ENCODE data around the gene ZNF569. TPM values are rescaled to one million over a fixed set of nuclear protein-coding genes. Genes with fewer than 3 reads are reported as not detected.
A peak's percentile ranks its signal among the peaks of the same experiment; 100 is the strongest.

Gene ZNF569
- total RNA-seq (ENCODE audit: unreplicated experiment), result 4.7 TPM
- long read RNA-seq, full-length matches to known transcripts, result 2 of 3 reads
- long read RNA-seq, partial matches to known transcripts, result 0 of 3 reads
- long read RNA-seq, other reads (novel, unspliced or antisense), result 1 of 3 reads

GRCh38 chr19:37466798-37467607, at the start of gene ZNF569:
Gene ZNF569, minus strand, starts transcription at chr19:37467444. Its CDS starts 22,523 bp downstream, at chr19:37444921.
- peak; percentile 77 for DNase-seq (ENCODE audit: low spot score)
- Mint-ChIP-seq H3K27ac (ENCODE audit: unreplicated experiment) (peak within 1 kb of the TSS; percentile 70), H3K27me3 (ENCODE audit: unreplicated experiment) (peaks cover 17% of the 10 kb centered on the region), H3K4me1 (ENCODE audit: unreplicated experiment) (peaks cover 22% of the 10 kb centered on the region), H3K4me3 (ENCODE audit: unreplicated experiment) (peak within 1 kb of the TSS; percentile 91), H3K9me3 (ENCODE audit: unreplicated experiment) (peaks cover 20% of the 10 kb centered on the region), H3K36me3 (ENCODE audit: low read depth, unreplicated experiment) (peaks cover 36% of the 10 kb centered on the region)
- no peak for TF ChIP-seq CTCF (IDR thresholded peaks at IDR 0.05; ENCODE audit: unreplicated experiment)

- H3K9me3 Mint-ChIP-seq (ENCODE audit: unreplicated experiment), result no peaks in the 10 kb centered on the region
- no peak for DNase-seq (ENCODE audit: low spot score)
- H3K36me3 Mint-ChIP-seq (ENCODE audit: low read depth, unreplicated experiment), result peaks cover 58% of the 10 kb centered on the region
- H3K4me3 Mint-ChIP-seq (ENCODE audit: unreplicated experiment), result peak overlapping the region; percentile 32
- no peak for TF ChIP-seq CTCF (IDR thresholded peaks at IDR 0.05; ENCODE audit: unreplicated experiment)
- H3K4me1 Mint-ChIP-seq (ENCODE audit: unreplicated experiment), result no peaks in the 10 kb centered on the region
- peak overlapping the region; percentile 33 for H3K27ac Mint-ChIP-seq (ENCODE audit: unreplicated experiment)
- no peaks in the 10 kb centered on the region for H3K27me3 Mint-ChIP-seq (ENCODE audit: unreplicated experiment)
Measured at GRCh38 chr19:37513397-37513796, 46.2 kb upstream of the ZNF569 start.

- Mint-ChIP-seq H3K4me1 (ENCODE audit: unreplicated experiment) (no peaks in the 10 kb centered on the region), H3K4me3 (ENCODE audit: unreplicated experiment) (no peak overlapping the region), H3K9me3 (ENCODE audit: unreplicated experiment) (no peaks in the 10 kb centered on the region), H3K27me3 (ENCODE audit: unreplicated experiment) (no peaks in the 10 kb centered on the region), H3K27ac (ENCODE audit: unreplicated experiment) (no peak overlapping the region), H3K36me3 (ENCODE audit: low read depth, unreplicated experiment) (peaks cover 48% of the 10 kb centered on the region)
- TF ChIP-seq CTCF (IDR thresholded peaks at IDR 0.05; ENCODE audit: unreplicated experiment), result no peak
- no peak for DNase-seq (ENCODE audit: low spot score)
Measured at GRCh38 chr19:37511821-37512220, 44.6 kb upstream of the ZNF569 start.

- no peaks in the 10 kb centered on the region for H3K4me1 Mint-ChIP-seq (ENCODE audit: unreplicated experiment)
- H3K27me3 Mint-ChIP-seq (ENCODE audit: unreplicated experiment), result no peaks in the 10 kb centered on the region
- no peaks in the 10 kb centered on the region for H3K9me3 Mint-ChIP-seq (ENCODE audit: unreplicated experiment)
- H3K27ac Mint-ChIP-seq (ENCODE audit: unreplicated experiment), result no peak overlapping the region
- no peak for DNase-seq (ENCODE audit: low spot score)
- TF ChIP-seq CTCF (IDR thresholded peaks at IDR 0.05; ENCODE audit: unreplicated experiment), result no peak
- no peak overlapping the region for H3K4me3 Mint-ChIP-seq (ENCODE audit: unreplicated experiment)
- peaks cover 45% of the 10 kb centered on the region for H3K36me3 Mint-ChIP-seq (ENCODE audit: low read depth, unreplicated experiment)
Measured at GRCh38 chr19:37511186-37511585, 43.9 kb upstream of the ZNF569 start.

- Mint-ChIP-seq H3K9me3 (ENCODE audit: unreplicated experiment) (no peaks in the 10 kb centered on the region), H3K27me3 (ENCODE audit: unreplicated experiment) (no peaks in the 10 kb centered on the region), H3K27ac (ENCODE audit: unreplicated experiment) (no peak overlapping the region), H3K36me3 (ENCODE audit: low read depth, unreplicated experiment) (peaks cover 29% of the 10 kb centered on the region), H3K4me1 (ENCODE audit: unreplicated experiment) (no peaks in the 10 kb centered on the region), H3K4me3 (ENCODE audit: unreplicated experiment) (no peak overlapping the region)
- DNase-seq (ENCODE audit: low spot score), result no peak
- no peak for TF ChIP-seq CTCF (IDR thresholded peaks at IDR 0.05; ENCODE audit: unreplicated experiment)
Measured at GRCh38 chr19:37507167-37507464, 39.9 kb upstream of the ZNF569 start.
